ENCODE measurements around the gene MAP4K4. TPM values are rescaled to one million over a fixed set of nuclear protein-coding genes. Genes with fewer than 3 reads are reported as not detected.

The MAP4K4 gene
- polyA plus RNA-seq (2011; rRNA removed) (53.5 and 73.4 TPM in 2 replicates), polyA minus RNA-seq (2011; rRNA and poly(A)+ RNA removed) (106 and 114 TPM in 2 replicates)

GRCh38 chr2:101697124-101698013, at the start of gene MAP4K4:
TSS of gene MAP4K4 (plus strand) at chr2:101697707. CDS start at chr2:101698081, 374 bp downstream.
- no peaks in the 10 kb centered on the region for H3K27me3 ChIP-seq (ENCODE audit: control insufficient read depth, insufficient read depth, low read length)
- no peak for DNase-seq (ENCODE audit: low read depth)
- ChIA-PET CTCF (interaction anchor here (0.6 to 3.1 kb wide), 12 partner anchors 66 to 394 kb away, joined by 3 to 10 read pairs (median 4); no protein-coding TSS in a partner anchor), POLR2A (interaction anchor here (0.6 to 0.9 kb wide), 3 partner anchors 36 to 222 kb away, joined by 3 to 5 read pairs (median 4); partner anchors contain the start of gene RFX8)
- TF ChIP-seq, protein P1, sequence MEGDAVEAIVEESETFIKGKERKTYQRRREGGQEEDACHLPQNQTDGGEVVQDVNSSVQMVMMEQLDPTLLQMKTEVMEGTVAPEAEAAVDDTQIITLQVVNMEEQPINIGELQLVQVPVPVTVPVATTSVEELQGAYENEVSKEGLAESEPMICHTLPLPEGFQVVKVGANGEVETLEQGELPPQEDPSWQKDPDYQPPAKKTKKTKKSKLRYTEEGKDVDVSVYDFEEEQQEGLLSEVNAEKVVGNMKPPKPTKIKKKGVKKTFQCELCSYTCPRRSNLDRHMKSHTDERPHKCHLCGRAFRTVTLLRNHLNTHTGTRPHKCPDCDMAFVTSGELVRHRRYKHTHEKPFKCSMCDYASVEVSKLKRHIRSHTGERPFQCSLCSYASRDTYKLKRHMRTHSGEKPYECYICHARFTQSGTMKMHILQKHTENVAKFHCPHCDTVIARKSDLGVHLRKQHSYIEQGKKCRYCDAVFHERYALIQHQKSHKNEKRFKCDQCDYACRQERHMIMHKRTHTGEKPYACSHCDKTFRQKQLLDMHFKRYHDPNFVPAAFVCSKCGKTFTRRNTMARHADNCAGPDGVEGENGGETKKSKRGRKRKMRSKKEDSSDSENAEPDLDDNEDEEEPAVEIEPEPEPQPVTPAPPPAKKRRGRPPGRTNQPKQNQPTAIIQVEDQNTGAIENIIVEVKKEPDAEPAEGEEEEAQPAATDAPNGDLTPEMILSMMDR (IDR thresholded peaks at IDR 0.05; ENCODE audit: insufficient read depth, low read depth, low read length) = peak; percentile 43
- H3K4me3 ChIP-seq (ENCODE audit: low read depth, low read length) = peak within 1 kb of the TSS; percentile 68
- H3K36me3 ChIP-seq (ENCODE audit: control insufficient read depth, insufficient read depth, low read length) = no peaks in the 10 kb centered on the region

DNA sequence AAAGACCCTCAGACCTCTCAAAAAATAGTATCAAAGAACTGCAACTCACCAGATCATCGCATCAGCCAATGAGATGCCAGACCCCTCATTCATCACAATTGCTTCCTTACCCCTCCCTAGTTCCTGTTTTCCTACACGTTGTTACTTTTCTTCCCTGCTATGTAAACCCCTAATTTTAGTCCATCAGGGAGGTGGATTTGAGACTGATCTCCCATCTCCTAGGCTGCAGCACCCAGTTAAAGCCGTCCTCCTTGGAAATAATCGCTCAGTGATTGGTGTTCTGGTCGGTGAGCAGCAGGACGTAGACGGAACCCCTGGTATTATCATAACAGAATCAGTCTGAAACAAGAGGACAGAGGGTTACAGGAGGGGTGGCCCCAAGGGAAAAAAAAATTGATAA, 44.0 kb upstream of the MAP4K4 start:
- H3K27me3 ChIP-seq (ENCODE audit: control insufficient read depth, insufficient read depth, low read length) = no peaks in the 10 kb centered on the region; the same call in 1 of the 2 replicates
- CTCF ChIA-PET = no interaction called here
- H3K36me3 ChIP-seq (ENCODE audit: control insufficient read depth, insufficient read depth, low read length) = no peaks in the 10 kb centered on the region
- TF ChIP-seq, protein P1 (IDR thresholded peaks at IDR 0.05; ENCODE audit: insufficient read depth, low read depth, low read length) = no peak
- POLR2A ChIA-PET = no interaction called here
- no peak for DNase-seq (ENCODE audit: low read depth)
- no peak overlapping the region for H3K4me3 ChIP-seq (ENCODE audit: low read depth, low read length)

GRCh38 chr2:101655702-101656422, 41.6 kb upstream of the MAP4K4 start:
- DNase-seq (ENCODE audit: low read depth) = peak; percentile 4
- Histone ChIP-seq H3K36me3 (ENCODE audit: control insufficient read depth, insufficient read depth, low read length) (no peaks in the 10 kb centered on the region), H3K27me3 (ENCODE audit: control insufficient read depth, insufficient read depth, low read length) (no peaks in the 10 kb centered on the region), H3K4me3 (ENCODE audit: low read depth, low read length) (no peak overlapping the region)
- ChIA-PET POLR2A (no interaction called here), CTCF (interaction anchor here (1.7 kb wide), 1 partner anchor 176 kb away, joined by 4 read pairs; no protein-coding TSS in a partner anchor)
- TF ChIP-seq, protein P1 (IDR thresholded peaks at IDR 0.05; ENCODE audit: insufficient read depth, low read depth, low read length) = no peak

DNA sequence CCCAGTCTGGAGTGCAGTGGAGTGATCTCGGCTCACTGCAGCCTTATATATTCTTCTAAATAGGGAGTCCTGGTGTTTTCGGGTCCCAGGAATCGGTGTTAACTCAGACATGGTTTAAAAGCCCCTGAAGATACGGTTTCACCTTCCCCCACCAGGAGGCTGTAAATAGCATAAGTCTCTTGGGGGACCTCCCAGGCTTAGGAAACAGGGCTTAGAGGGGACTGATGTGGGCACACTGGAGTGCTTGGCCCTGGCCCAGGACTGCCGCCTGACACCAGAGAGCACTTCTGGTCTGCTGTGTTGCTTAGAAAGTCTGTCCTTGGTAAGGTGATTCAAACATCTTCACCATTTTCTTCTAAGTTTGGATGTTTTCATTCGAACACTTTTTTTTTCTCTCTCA, 39.7 kb upstream of the MAP4K4 start:
- POLR2A ChIA-PET = no interaction called here
- DNase-seq (ENCODE audit: low read depth) = no peak
- TF ChIP-seq, protein P1 (IDR thresholded peaks at IDR 0.05; ENCODE audit: insufficient read depth, low read depth, low read length) = no peak
- H3K27me3 ChIP-seq (ENCODE audit: control insufficient read depth, insufficient read depth, low read length) = no peaks in the 10 kb centered on the region
- no peaks in the 10 kb centered on the region for H3K36me3 ChIP-seq (ENCODE audit: control insufficient read depth, insufficient read depth, low read length)
- no peak overlapping the region for H3K4me3 ChIP-seq (ENCODE audit: low read depth, low read length)
- CTCF ChIA-PET = no interaction called here

DNA sequence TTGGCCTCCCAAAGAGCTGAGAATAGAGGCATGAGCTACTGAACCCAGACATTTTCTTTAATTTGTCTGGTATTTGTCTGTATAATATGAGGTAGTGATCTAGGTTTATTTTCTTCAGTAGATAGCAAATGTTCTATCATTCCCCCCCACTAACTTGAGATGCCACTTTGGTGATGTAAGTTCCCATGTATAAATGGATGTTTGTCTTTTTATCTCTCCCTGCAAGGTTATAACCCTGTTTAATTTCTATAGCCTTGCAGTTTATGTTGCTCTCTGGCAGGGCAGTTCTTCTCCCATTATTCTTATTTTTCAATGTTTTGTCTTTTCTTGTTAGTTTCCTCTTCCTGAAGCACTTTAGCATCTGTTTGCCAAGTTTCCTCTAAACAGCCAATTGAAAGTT, 39.1 kb upstream of the MAP4K4 start:
- CTCF ChIA-PET = no interaction called here
- no peaks in the 10 kb centered on the region for H3K27me3 ChIP-seq (ENCODE audit: control insufficient read depth, insufficient read depth, low read length)
- TF ChIP-seq, protein P1 (IDR thresholded peaks at IDR 0.05; ENCODE audit: insufficient read depth, low read depth, low read length) = no peak
- POLR2A ChIA-PET = no interaction called here
- H3K36me3 ChIP-seq (ENCODE audit: control insufficient read depth, insufficient read depth, low read length) = no peaks in the 10 kb centered on the region
- H3K4me3 ChIP-seq (ENCODE audit: low read depth, low read length) = no peak overlapping the region
- no peak for DNase-seq (ENCODE audit: low read depth)

Measured in BJ (cell line).